GM12872 (cell line): Measurements from ENCODE around the gene GLT8D2.

ENCODE experiments used
- TF ChIP-seq, protein P1 (sequence below): IDR thresholded peaks from 3 replicates; pipeline ENCODE4 v1.5.1; 2011; ENCODE audit warnings: low read depth, mild to moderate bottlenecking, low read length, moderate library complexity; ENCODE audit not compliant: insufficient read depth

The GLT8D2 gene

DNA sequence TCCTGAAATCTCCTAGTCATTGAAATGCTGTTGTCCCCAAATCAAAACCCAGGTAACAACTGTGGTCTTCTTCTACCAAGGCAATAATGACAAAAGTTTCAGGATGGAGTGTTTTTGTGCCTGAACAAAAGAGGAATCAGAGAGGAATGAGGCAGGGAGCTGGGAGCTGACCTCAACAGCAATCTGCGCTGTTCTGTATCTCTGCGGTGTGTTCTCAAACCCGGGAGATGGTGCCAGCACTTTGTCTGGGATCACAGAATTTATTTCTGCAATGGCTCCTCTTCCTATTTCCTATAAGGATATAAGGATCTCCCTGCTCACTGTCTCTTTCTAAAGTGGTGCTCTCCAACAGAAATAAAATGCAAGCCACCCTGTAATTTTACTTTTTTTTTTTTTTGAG lies 449 bp upstream of the GLT8D2 start:
- TF ChIP-seq, protein P1, sequence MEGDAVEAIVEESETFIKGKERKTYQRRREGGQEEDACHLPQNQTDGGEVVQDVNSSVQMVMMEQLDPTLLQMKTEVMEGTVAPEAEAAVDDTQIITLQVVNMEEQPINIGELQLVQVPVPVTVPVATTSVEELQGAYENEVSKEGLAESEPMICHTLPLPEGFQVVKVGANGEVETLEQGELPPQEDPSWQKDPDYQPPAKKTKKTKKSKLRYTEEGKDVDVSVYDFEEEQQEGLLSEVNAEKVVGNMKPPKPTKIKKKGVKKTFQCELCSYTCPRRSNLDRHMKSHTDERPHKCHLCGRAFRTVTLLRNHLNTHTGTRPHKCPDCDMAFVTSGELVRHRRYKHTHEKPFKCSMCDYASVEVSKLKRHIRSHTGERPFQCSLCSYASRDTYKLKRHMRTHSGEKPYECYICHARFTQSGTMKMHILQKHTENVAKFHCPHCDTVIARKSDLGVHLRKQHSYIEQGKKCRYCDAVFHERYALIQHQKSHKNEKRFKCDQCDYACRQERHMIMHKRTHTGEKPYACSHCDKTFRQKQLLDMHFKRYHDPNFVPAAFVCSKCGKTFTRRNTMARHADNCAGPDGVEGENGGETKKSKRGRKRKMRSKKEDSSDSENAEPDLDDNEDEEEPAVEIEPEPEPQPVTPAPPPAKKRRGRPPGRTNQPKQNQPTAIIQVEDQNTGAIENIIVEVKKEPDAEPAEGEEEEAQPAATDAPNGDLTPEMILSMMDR: no peak

DNA sequence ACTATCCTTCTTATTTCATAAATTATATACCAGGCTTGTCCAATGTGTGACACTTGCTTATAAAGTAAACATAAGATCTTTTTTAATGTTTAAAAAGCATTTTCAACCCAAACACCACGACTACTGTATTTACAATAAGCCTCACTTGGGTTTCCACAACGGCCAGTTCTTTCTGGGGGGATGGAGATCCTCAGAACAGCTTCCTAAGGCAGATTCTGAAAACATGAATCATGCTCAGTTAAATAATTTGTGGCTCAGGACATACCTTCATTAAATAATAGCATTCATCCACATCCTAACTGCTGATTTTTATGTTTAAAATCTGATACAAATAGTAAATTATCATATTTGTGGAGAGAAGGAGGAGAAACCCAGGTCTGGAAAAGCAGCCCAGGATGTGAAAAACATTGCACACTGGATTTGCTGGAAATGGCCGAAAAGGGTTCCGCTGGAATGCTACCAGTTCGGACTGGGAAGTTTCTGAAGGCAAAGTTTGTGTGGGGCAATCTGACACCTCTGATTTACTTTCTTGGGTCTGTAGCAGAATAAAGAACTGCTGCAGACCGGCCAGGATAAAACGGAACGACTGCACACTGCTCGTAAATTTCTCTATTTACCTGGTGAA lies 597 bp downstream of the GLT8D2 start:
- TF ChIP-seq, protein P1: no peak

DNA sequence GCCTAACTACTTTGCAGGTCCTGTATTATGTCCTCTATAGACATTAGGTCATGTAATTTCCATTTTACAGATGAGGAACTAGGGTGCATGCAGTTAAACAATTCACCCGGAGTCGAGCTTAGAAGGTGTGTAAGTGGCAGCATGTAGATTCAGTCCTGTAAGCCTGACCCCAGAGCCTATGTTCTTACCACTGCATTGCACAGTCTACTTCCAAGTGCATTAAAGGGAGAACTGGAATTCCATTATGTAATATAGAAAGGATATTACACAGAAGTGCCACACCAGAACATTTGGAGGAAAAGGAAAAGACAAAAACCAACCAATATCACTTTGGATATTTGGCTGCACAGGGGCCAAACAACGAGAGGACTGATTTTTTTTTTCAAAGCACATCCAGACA lies 1.2 kb downstream of the GLT8D2 start:
- TF ChIP-seq, protein P1: no peak

DNA sequence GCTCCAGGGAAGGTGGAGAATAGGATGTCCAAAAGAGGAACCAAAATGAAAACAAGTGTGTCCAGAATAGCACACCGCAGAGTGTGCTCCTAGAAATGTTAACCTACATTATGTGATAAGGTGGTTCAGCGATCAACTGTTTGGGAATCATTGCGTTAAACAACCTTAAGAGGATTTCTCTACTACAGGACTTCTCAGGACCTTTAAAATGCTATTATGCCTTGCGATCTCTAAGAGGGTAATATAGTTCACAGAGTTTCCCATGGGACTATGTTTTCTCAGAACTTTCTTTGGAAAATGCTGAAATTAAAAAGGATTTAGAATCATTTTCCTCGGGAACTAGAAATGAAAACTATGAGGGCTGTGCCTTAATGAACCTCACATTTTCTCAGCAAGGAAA lies 1.8 kb downstream of the GLT8D2 start:
- TF ChIP-seq, protein P1: no peak

DNA sequence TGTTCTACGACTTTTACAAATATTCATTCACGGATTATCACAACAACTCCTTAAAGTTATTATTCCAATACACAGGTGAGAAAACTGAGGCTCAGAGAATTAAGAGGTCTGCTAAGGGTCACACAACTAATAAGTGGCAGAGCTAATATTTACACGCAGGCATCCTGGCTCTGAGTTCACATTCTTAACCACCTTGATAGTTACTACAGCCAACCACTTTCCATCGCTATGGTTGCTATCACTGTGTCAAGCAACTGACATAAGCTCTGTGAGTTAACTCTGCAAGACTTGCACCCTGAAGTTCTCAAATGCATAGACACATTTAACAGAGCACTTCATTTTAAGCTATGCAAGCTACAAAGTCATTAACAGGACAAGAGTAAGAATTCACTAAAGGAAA lies 3.7 kb downstream of the GLT8D2 start:
- TF ChIP-seq, protein P1: no peak

DNA sequence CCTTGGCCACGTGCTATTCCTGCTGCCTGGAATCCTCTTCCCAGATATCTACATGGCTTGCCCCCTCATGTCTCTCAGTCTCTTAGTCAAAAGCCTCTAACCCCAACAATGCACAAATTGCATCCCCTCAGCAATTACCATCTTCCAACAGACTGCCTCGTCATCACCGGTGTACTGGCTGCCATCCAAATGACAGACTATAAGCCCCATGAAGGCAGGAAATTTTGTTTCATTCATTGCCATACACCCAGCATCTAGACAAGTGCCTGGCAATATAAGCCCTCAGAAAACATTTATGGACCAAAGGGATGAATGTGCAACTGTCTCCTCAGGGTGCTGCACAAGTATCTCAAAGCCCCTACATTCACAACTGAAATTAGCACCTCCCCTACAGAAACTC lies 5.8 kb downstream of the GLT8D2 start:
- TF ChIP-seq, protein P1: no peak

DNA sequence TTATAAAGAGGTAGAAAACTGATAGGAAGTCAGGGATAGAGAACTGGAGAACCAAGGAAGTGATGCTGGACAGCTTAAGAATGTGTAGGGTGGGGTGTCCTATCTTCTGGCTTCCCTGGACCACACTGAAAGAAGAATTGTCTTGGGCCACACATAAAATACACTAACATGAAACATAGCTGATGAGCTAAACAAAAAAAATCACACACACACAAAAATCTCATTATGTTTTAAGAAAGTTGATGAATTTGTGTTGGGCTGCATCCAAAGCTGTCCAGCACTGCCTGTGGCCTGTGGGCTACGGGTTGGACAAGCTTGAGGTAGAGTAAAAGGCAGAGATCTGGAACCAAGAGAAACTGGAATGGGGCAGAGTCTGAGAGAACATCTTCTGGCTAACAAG lies 7.4 kb downstream of the GLT8D2 start:
- TF ChIP-seq, protein P1: no peak
